GM12891 (cell line): ENCODE measurements around the gene CRB2.

Experiments
- PAX5 ChIP-seq: IDR thresholded peaks from 2 replicates; pipeline ENCODE4 v1.6.1; 2011; ENCODE audit warnings: low read length, moderate library complexity, mild to moderate bottlenecking; ENCODE audit not compliant: insufficient read depth, severe bottlenecking
- POLR2A ChIP-seq: IDR thresholded peaks from 2 replicates; pipeline ENCODE4 v1.6.1; 2011; ENCODE audit warnings: low read depth, low read length, control low read depth
- POLR2AphosphoS5 ChIP-seq: IDR thresholded peaks from 2 replicates; pipeline ENCODE4 v1.6.1; 2011; ENCODE audit warnings: low read depth, low read length, control low read depth
- POU2F2 ChIP-seq: IDR thresholded peaks from 2 replicates; pipeline ENCODE4 v1.6.1; 2011; ENCODE audit warnings: low read depth, mild to moderate bottlenecking, control low read depth, low read length, moderate library complexity
- SPI1 ChIP-seq: IDR thresholded peaks from 2 replicates; pipeline ENCODE4 v1.6.1; 2011; ENCODE audit warnings: low read depth, low read length, control low read depth
- TAF1 ChIP-seq: IDR thresholded peaks from 2 replicates; pipeline ENCODE4 v1.6.1; 2011; ENCODE audit warnings: low read depth, low read length, control low read depth

DNA sequence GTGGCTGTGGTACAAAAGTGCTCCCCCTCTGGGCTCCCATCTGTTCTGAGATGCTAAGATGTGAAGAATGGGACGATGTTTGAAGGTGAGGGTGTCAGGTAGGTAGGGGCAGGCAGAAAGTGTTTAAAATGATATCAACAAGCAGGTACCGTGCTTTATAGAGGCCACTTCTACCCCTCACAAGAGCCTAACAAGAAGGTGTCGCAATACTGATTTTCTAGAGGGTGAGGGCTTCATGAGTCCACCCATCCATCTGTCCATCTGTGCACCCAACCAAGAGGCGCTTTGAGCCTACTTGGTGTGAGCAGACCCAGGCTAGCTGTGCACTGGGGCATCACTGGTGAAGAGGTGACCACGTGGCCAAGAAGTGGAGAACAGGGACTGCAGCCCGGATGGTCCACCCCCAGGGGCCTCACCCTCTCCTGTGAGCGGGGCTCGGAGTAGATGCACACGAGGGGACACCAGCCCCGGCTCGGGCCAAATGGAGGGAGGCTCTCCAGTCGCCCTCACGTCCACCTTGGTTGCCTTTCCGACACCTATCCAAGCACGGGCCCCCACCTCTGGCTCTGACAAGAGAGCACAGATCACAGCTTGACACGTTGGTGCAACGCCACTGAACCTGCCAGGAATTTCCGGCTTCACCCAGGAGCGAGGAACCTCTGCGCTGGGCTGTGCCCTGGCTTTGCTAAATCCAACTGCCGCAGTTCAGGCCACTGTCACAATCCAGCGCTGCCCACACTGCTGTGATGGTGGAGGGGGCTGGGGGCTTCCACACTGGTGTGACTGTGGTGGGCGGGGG is 34.5 kb downstream of the CRB2 start:
- TF ChIP-seq POLR2AphosphoS5 (no peak), POU2F2 (no peak), TAF1 (no peak), POLR2A (no peak), PAX5 (no peak), SPI1 (no peak)
